ENCODE measurements around the gene SLC17A6.

The SLC17A6 gene

GRCh38 chr11:22342211-22343031 lies 4.2 kb downstream of the SLC17A6 start:
- no peak overlapping the region for H3K4me2 ChIP-seq (ENCODE audit: low read depth, low read length, poor library complexity, severe bottlenecking)
- no peak overlapping the region for H3K9ac ChIP-seq (ENCODE audit: low read length)
- no peak overlapping the region for H3K4me3 ChIP-seq (ENCODE audit: insufficient read depth, low read length, poor library complexity, severe bottlenecking)
- no peaks in the 10 kb centered on the region for H3K79me2 ChIP-seq (ENCODE audit: insufficient read depth, low read length)
- H3K9me3 ChIP-seq (ENCODE audit: insufficient read depth, low read length): no peaks in the 10 kb centered on the region
- TF ChIP-seq EZH2phosphoT487 (conservative IDR thresholded peaks at IDR 0.05; ENCODE audit: low read length) (no peak), CTCF (IDR thresholded peaks at IDR 0.05; ENCODE audit: insufficient read depth, low read length, poor library complexity, severe bottlenecking) (no peak)
- no peaks in the 10 kb centered on the region for H3K36me3 ChIP-seq (ENCODE audit: low read length)
- H3K9me2 ChIP-seq (replicated peaks; ENCODE audit: insufficient read depth, low read length): no peaks in the 10 kb centered on the region
- no peaks in the 10 kb centered on the region for H3F3A ChIP-seq (ENCODE audit: insufficient read depth)
- H2AFZ ChIP-seq (ENCODE audit: low read depth, low read length, severe bottlenecking): no peak overlapping the region
- H4K20me1 ChIP-seq (ENCODE audit: low read depth, low read length): no peaks in the 10 kb centered on the region
- H3K27me3 ChIP-seq (ENCODE audit: low read length): no peaks in the 10 kb centered on the region
- H3K27ac ChIP-seq (ENCODE audit: low read depth, low read length): no peak overlapping the region

- no peaks in the 10 kb centered on the region for H4K20me1 ChIP-seq (ENCODE audit: low read depth, low read length)
- H2AFZ ChIP-seq (ENCODE audit: low read depth, low read length, severe bottlenecking): no peak overlapping the region
- no peak overlapping the region for H3K4me2 ChIP-seq (ENCODE audit: low read depth, low read length, poor library complexity, severe bottlenecking)
- no peaks in the 10 kb centered on the region for H3K79me2 ChIP-seq (ENCODE audit: insufficient read depth, low read length)
- H3K27me3 ChIP-seq (ENCODE audit: low read length): no peaks in the 10 kb centered on the region
- no peak overlapping the region for H3K4me3 ChIP-seq (ENCODE audit: insufficient read depth, low read length, poor library complexity, severe bottlenecking)
- H3K9me2 ChIP-seq (replicated peaks; ENCODE audit: insufficient read depth, low read length): no peaks in the 10 kb centered on the region
- no peak overlapping the region for H3K9ac ChIP-seq (ENCODE audit: low read length)
- H3K36me3 ChIP-seq (ENCODE audit: low read length): no peaks in the 10 kb centered on the region
- no peaks in the 10 kb centered on the region for H3F3A ChIP-seq (ENCODE audit: insufficient read depth)
- H3K9me3 ChIP-seq (ENCODE audit: insufficient read depth, low read length): no peaks in the 10 kb centered on the region
- H3K27ac ChIP-seq (ENCODE audit: low read depth, low read length): no peak overlapping the region
- TF ChIP-seq EZH2phosphoT487 (conservative IDR thresholded peaks at IDR 0.05; ENCODE audit: low read length) (no peak), CTCF (IDR thresholded peaks at IDR 0.05; ENCODE audit: insufficient read depth, low read length, poor library complexity, severe bottlenecking) (no peak)
These were observed 4.8 kb downstream of the SLC17A6 start for GRCh38 chr11:22343032-22343324.

- Histone ChIP-seq H3K9ac (ENCODE audit: low read length) (no peak overlapping the region), H3K36me3 (ENCODE audit: low read length) (no peaks in the 10 kb centered on the region), H4K20me1 (ENCODE audit: low read depth, low read length) (no peaks in the 10 kb centered on the region), H3K79me2 (ENCODE audit: insufficient read depth, low read length) (no peaks in the 10 kb centered on the region), H3K4me3 (ENCODE audit: insufficient read depth, low read length, poor library complexity, severe bottlenecking) (no peak overlapping the region), H3K27me3 (ENCODE audit: low read length) (no peaks in the 10 kb centered on the region), H3K9me3 (ENCODE audit: insufficient read depth, low read length) (no peaks in the 10 kb centered on the region), H3K9me2 (replicated peaks; ENCODE audit: insufficient read depth, low read length) (no peaks in the 10 kb centered on the region), H3K4me2 (ENCODE audit: low read depth, low read length, poor library complexity, severe bottlenecking) (no peak overlapping the region), H2AFZ (ENCODE audit: low read depth, low read length, severe bottlenecking) (no peak overlapping the region), H3F3A (ENCODE audit: insufficient read depth) (no peaks in the 10 kb centered on the region), H3K27ac (ENCODE audit: low read depth, low read length) (no peak overlapping the region)
- TF ChIP-seq CTCF (IDR thresholded peaks at IDR 0.05; ENCODE audit: insufficient read depth, low read length, poor library complexity, severe bottlenecking): no peak
- no peak for TF ChIP-seq EZH2phosphoT487 (conservative IDR thresholded peaks at IDR 0.05; ENCODE audit: low read length)
These were observed 5.3 kb downstream of the SLC17A6 start for GRCh38 chr11:22343371-22344032.
